ENCODE results near the gene SIT1.
"Not testable (repeated sequence)": the region's sequence is repeated elsewhere in the genome, so short reads cannot be mapped to it uniquely, and the experiment has no call there.

- TF ChIP-seq POLR2AphosphoS5, CTCF, POLR2A (IDR thresholded peaks at IDR 0.05): not testable (repeated sequence)
Measured at GRCh38 chr9:35640431-35640830, 10.3 kb downstream of the SIT1 start.

Data from sigmoid colon (tissue), 4 donors.